Stomach (tissue), 9 donors: ENCODE data around the gene TMCC1. TPM values are rescaled to one million over a fixed set of nuclear protein-coding genes. Genes with fewer than 3 reads are reported as not detected.
"Not testable (repeated sequence)": the region's sequence is repeated elsewhere in the genome, so short reads cannot be mapped to it uniquely, and the experiment has no call there.

Experiments used
- DNase-seq, 2 donors: peaks; one replicate each; pipeline versions ENCODE4 v3.0.0 to v3.0.0-alpha.2; 2013 to 2019
- H3K27ac ChIP-seq, 5 donors: fragments of 200-600 bp in 4 of 5; sonication (generic) in 4 of 5; one replicate each; pipeline ENCODE4 v1.5.1; 2013 to 2019; ENCODE audit warnings: mild to moderate bottlenecking in 1 of 5, moderate library complexity in 1 of 5
- H3K27me3 ChIP-seq, 3 donors: fragments of 200-600 bp; sonication (generic); one replicate each; pipeline ENCODE4 v1.5.1; 2017 to 2019; ENCODE audit warnings: mixed run types in 1 of 3
- H3K36me3 ChIP-seq, 4 donors: fragments of 200-600 bp; sonication (generic); 1 replicate in 3 of 4; 2 replicates in 1 of 4; pipeline ENCODE4 v1.5.1; 2016 to 2019
- H3K4me1 ChIP-seq, 4 donors: fragments of 200-600 bp; sonication (generic); one replicate each; pipeline ENCODE4 v1.5.1; 2016 to 2019
- H3K4me3 ChIP-seq, 4 donors: fragments of 200-600 bp; sonication (generic) in 3 of 4; one replicate each; pipeline ENCODE4 v1.5.1; 2016 to 2019; ENCODE audit warnings: mild to moderate bottlenecking in 1 of 4
- H3K9me3 ChIP-seq, 4 donors: fragments of 200-600 bp; sonication (generic); one replicate each; pipeline ENCODE4 v1.5.1; 2016 to 2019
- EP300 ChIP-seq: sonication (generic); formaldehyde crosslinking; IDR thresholded peaks from one replicate; pipeline ENCODE4 v1.6.1; 2017; ENCODE audit warnings: antibody characterized with exemption
- POLR2A ChIP-seq, 4 donors: fragments of 450-650 bp; IDR thresholded peaks; one replicate each; pipeline ENCODE4 v1.6.1; 2016; ENCODE audit warnings: antibody characterized with exemption in 4 of 4, control low read depth in 2 of 4, mild to moderate bottlenecking in 1 of 4, moderate library complexity in 1 of 4
- POLR2AphosphoS5 ChIP-seq, 3 donors: sonication (generic); formaldehyde crosslinking; IDR thresholded peaks; one replicate each; pipeline ENCODE4 v1.6.1; 2016; ENCODE audit warnings: antibody characterized with exemption in 3 of 3
- WGBS, 5 donors: extraction: QIAGEN DNeasy Blood & Tissue Kit in 3 of 5; methylation state at CpG; one replicate each; pipeline versions ENCODE4 v1.1.5 to v1.1.7; 2013 to 2018; 5-methylcytosine and 5-hydroxymethylcytosine counted together
- intact Hi-C: fragments of 100-400 bp; cut with DNase I; formaldehyde crosslinking; loops from one replicate; pipeline ENCODE4 v1.15.1; 2023; ENCODE audit warnings: low total_unique reads
- polyA plus RNA-seq, 3 donors: library from polyadenylated mRNA; stranded (reverse); fragments of 200-250 nt; gene quantifications; one replicate each; pipeline ENCODE4 v1.2.3, GENCODE V29; 2013
- total RNA-seq, 5 donors: library from RNA; depleted of rRNA; stranded (reverse); fragments of >200 nt; gene quantifications; one replicate each; pipeline versions ENCODE4 v1.1.0 to v1.2.3, GENCODE V29; 2014 to 2016
- TF ChIP-seq, protein P1 (sequence below), 7 experiments: fragments of 450-650 bp in 4 of 7; fragments of 200-600 bp in 3 of 7; sonication (generic) in 3 of 7; IDR thresholded peaks; one replicate each; pipeline ENCODE4 v1.5.1; 2016 to 2019; ENCODE audit warnings: antibody characterized with exemption in 7 of 7, control low read depth in 2 of 7, mild to moderate bottlenecking in 1 of 7
- donor health status: healthy with polysubstance abuse.
- donor health status: Bipolar disorder and iron deficiency.
- donor health status: healthy.

TMCC1 gene
- total and polyA plus RNA-seq, 8 donors: 5.0 to 26.6 (median 9.3) TPM

DNA sequence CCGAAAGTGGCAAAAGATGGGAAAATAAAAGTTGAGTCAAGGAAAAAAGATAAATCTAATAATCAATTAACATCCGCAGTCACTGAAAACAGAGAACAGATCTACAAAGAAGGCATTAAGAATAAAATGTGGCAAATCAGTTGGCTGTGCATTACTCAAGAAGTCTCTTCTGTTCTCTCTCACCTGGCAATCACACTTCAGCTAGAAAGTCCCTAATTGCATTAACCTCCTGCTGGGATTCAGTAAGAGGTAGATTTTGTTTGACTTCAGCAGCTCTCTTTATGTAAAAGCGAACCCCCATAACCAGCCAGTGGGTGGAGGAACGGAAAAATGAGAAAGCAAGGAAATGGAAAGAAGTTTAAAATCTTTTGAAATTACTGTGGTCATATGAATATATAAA, 192.3 kb downstream of the TMCC1 start:
- WGBS, 5 donors: 92 to 98% (median 96%) methylated on average over 4 of the region's 4 CpGs
- H3K36me3 ChIP-seq: no peaks in the 10 kb centered on the region
- H3K27me3 ChIP-seq: no peaks in the 10 kb centered on the region
- intact Hi-C loops: no loop called here
- H3K9me3 ChIP-seq: peaks cover 0 to 5% (median 0%) of the 10 kb centered on the region in 4 donors
- no peak for TF ChIP-seq EP300
- TF ChIP-seq, protein P1, sequence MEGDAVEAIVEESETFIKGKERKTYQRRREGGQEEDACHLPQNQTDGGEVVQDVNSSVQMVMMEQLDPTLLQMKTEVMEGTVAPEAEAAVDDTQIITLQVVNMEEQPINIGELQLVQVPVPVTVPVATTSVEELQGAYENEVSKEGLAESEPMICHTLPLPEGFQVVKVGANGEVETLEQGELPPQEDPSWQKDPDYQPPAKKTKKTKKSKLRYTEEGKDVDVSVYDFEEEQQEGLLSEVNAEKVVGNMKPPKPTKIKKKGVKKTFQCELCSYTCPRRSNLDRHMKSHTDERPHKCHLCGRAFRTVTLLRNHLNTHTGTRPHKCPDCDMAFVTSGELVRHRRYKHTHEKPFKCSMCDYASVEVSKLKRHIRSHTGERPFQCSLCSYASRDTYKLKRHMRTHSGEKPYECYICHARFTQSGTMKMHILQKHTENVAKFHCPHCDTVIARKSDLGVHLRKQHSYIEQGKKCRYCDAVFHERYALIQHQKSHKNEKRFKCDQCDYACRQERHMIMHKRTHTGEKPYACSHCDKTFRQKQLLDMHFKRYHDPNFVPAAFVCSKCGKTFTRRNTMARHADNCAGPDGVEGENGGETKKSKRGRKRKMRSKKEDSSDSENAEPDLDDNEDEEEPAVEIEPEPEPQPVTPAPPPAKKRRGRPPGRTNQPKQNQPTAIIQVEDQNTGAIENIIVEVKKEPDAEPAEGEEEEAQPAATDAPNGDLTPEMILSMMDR (IDR thresholded peaks at IDR 0.05): no peak
- TF ChIP-seq POLR2A (IDR thresholded peaks at IDR 0.05): no peak
- TF ChIP-seq POLR2AphosphoS5 (IDR thresholded peaks at IDR 0.05): no peak
- DNase-seq: no peak
- no peak overlapping the region for H3K4me3 ChIP-seq
- no peak overlapping the region for H3K27ac ChIP-seq
- H3K4me1 ChIP-seq: no peaks in the 10 kb centered on the region

DNA sequence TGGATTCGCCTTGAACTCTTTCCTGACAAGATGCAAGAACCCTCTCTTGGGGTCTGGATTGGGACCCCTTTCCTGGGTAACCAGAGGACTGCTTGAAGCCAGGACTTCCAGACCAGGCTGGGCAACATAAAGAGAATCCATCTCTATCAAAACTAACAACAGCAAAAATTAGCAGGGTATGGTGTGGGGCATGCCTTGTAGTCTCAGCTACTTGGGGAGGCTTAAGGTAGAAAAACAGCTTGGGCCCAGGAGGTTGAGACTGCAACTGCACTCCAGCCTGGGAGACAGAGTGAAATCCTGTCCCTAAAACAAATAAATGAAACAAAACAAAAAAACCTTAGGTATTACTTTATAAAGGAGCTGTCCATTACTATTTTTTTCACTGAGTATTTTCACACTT, 193.9 kb downstream of the TMCC1 start:
- H3K4me3 ChIP-seq: no peak overlapping the region
- intact Hi-C loops: no loop called here
- H3K27me3 ChIP-seq: no peaks in the 10 kb centered on the region
- no peaks in the 10 kb centered on the region for H3K36me3 ChIP-seq
- TF ChIP-seq, protein P1 (IDR thresholded peaks at IDR 0.05): no peak
- TF ChIP-seq POLR2A (IDR thresholded peaks at IDR 0.05) (no peak), POLR2AphosphoS5 (IDR thresholded peaks at IDR 0.05) (no peak), EP300 (no peak)
- H3K27ac ChIP-seq: no peak overlapping the region
- 96 to 100% (median 100%) methylated on average over 1 of the region's 1 CpG for WGBS, 5 donors
- DNase-seq: no peak
- no peaks in the 10 kb centered on the region for H3K4me1 ChIP-seq
- H3K9me3 ChIP-seq: peaks cover 0 to 5% (median 0%) of the 10 kb centered on the region in 4 donors

DNA sequence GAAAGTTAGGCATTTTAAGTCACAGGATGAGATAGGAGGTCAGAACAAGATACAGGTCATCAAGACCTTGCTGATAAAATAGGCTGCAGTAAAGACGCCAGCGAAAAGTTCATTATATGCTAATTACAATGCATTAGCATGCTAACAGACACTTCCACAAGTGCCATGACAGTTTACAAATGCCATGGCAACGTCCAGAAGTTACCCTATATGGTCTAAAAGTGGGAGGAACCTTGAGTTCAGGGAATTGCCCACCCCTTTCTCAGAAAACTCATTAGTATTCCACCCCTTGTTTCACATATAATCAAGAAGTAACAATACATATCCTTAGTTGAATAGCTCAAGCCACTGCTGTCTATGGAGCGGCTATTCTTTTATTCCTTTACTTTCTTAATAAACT, 194.3 kb downstream of the TMCC1 start:
- 79 to 90% (median 84%) methylated on average over 4 of the region's 4 CpGs for WGBS, 5 donors
- Histone ChIP-seq H3K9me3 (peaks cover 0 to 5% (median 0%) of the 10 kb centered on the region in 4 donors), H3K4me1 (no peaks in the 10 kb centered on the region), H3K27me3 (no peaks in the 10 kb centered on the region), H3K27ac (no peak overlapping the region), H3K4me3 (no peak overlapping the region), H3K36me3 (no peaks in the 10 kb centered on the region)
- TF ChIP-seq, protein P1 (IDR thresholded peaks at IDR 0.05): no peak
- no peak for TF ChIP-seq POLR2A (IDR thresholded peaks at IDR 0.05)
- no peak for TF ChIP-seq EP300
- no peak for TF ChIP-seq POLR2AphosphoS5 (IDR thresholded peaks at IDR 0.05)
- intact Hi-C loops: no loop called here
- DNase-seq: peak in 1 of 2 donors; percentile 8

DNA sequence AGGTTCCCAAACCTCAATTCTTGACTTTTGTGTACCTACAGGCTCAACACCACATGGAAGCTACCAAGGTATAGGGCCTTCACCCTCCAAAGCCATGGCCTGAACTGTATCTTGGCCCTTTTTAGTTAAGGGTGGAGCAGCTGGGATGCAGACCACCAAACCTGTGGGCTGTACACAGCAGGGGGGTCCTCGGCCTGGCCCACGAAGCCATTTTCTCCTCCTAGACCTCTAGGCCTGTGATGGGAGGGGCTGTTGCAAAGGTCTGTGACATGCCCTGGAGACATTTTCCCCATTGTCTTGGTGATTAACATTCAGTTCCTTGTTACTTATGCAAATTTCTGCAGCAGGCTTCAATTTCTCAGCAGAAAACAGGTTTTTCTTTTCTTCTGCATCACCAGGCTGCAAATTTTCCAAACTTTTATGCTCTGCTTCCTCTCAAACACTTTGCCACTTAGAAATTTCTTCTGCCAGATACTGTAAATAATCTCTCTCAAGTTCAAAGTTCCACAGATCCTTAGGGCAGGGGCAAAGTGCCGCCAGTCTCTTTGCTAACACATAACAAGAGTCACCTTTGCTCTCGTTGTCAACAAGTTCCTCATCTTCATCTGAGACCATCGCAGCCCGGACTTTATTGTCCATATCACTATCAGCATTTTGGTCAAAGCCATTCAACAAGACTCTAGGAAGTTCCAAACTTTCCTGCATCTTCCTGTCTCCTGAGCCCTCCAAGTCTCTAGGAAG, 196.1 kb downstream of the TMCC1 start:
- Histone ChIP-seq H3K9me3 (peaks cover 0 to 5% (median 0%) of the 10 kb centered on the region in 4 donors), H3K4me1 (no peaks in the 10 kb centered on the region), H3K36me3 (no peaks in the 10 kb centered on the region), H3K4me3 (no peak overlapping the region), H3K27ac (no peak overlapping the region), H3K27me3 (no peaks in the 10 kb centered on the region)
- DNase-seq: no peak
- 91 to 98% (median 97%) methylated on average over 6 of the region's 6 CpGs for WGBS, 5 donors
- TF ChIP-seq EP300: no peak
- TF ChIP-seq, protein P1 (IDR thresholded peaks at IDR 0.05): no peak
- no peak for TF ChIP-seq POLR2AphosphoS5 (IDR thresholded peaks at IDR 0.05)
- TF ChIP-seq POLR2A (IDR thresholded peaks at IDR 0.05): no peak
- intact Hi-C loops: no loop called here

DNA sequence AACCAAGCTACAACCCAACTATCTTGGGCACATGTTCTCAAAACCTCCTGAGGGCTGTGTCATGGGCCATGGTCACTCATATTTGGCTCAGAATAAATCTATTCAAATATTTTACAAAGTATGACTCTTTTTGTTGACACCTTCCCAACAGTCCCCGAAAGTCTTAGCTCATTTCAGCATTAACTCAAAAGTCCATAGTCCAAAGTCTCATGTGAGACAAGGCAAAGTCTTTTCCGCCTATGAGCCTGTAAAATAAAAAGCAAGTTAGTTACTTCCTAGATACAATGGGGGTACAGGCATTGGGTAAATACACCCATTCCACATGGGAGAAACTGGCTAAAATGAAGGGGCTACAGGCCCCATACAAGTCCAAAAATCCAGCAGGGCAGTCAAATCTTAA, 197.1 kb downstream of the TMCC1 start:
- DNase-seq, H3K9me3 ChIP-seq, intact Hi-C loops, H3K27me3 ChIP-seq, H3K36me3 ChIP-seq, H3K4me3 ChIP-seq, H3K27ac ChIP-seq, H3K4me1 ChIP-seq: not testable (repeated sequence)
- WGBS, 5 donors: 65 to 90% (median 75%) methylated on average over 2 of the region's 2 CpGs
